PC-9 (cell line): Measurements from ENCODE around the gene CX3CR1. TPM values are rescaled to one million over a fixed set of nuclear protein-coding genes. Genes with fewer than 3 reads are reported as not detected.
"Not testable (repeated sequence)": the region's sequence is repeated elsewhere in the genome, so short reads cannot be mapped to it uniquely, and the experiment has no call there.

Experiments
- BruUV-seq: library from RNA; stranded (reverse); fragments of 400-500 nt; replicated peaks from 2 replicates; lab custom pipeline; 2021; lab: Mats Ljungman, UMichigan
- CTCF ChIA-PET: fragments of 300-600 bp; sonication (Branson Sonifier 250); formaldehyde crosslinking; loops from one replicate; lab custom pipeline; 2022; ENCODE audit warnings: antibody characterized with exemption; lab: Charles Lee
- POLR2A ChIA-PET: fragments of 300-600 bp; sonication (Branson Sonifier 250); formaldehyde crosslinking; loops from one replicate; lab custom pipeline; 2022; ENCODE audit warnings: antibody characterized with exemption; ENCODE audit not compliant: unreplicated experiment; lab: Charles Lee
- DNase-seq, 2 experiments: peaks; one replicate each; pipeline versions ENCODE4 v3.0.0 to v3.0.0-alpha.2; 2015 to 2022; ENCODE audit warnings: mixed read lengths in 1 of 2
- H2AFZ ChIP-seq: fragments of 200-600 bp; sonication (generic); 2 replicates; pipeline ENCODE4 v1.8.1; 2017; ENCODE audit warnings: antibody characterized with exemption
- H3F3A ChIP-seq: fragments of 200-600 bp; sonication (generic); 2 replicates; pipeline ENCODE4 v1.8.1; 2017; ENCODE audit warnings: antibody characterized with exemption, mild to moderate bottlenecking, low read depth; ENCODE audit not compliant: insufficient read depth
- H3K27ac ChIP-seq: fragments of 200-600 bp; sonication (generic); 2 replicates; pipeline ENCODE4 v1.6.1; 2016; ENCODE audit warnings: mixed run types
- H3K27me3 ChIP-seq: fragments of 200-600 bp; sonication (generic); 2 replicates; pipeline ENCODE4 v1.6.1; 2016; ENCODE audit warnings: low read depth, mixed run types; ENCODE audit not compliant: insufficient read depth
- H3K36me3 ChIP-seq: fragments of 200-600 bp; sonication (generic); 2 replicates; pipeline ENCODE4 v1.6.1; 2016; ENCODE audit warnings: low read depth, mixed run types
- H3K4me1 ChIP-seq: fragments of 200-600 bp; sonication (generic); replicated peaks from 2 replicates; pipeline ENCODE4 v1.6.1; 2016; ENCODE audit warnings: mixed run types; ENCODE audit not compliant: insufficient read depth
- H3K4me2 ChIP-seq: fragments of 200-600 bp; sonication (generic); 2 replicates; pipeline ENCODE4 v1.6.1; 2017; ENCODE audit warnings: mixed run types
- H3K4me3 ChIP-seq: fragments of 200-600 bp; sonication (generic); 2 replicates; pipeline ENCODE4 v1.6.1; 2016; ENCODE audit warnings: mixed run types
- H3K79me2 ChIP-seq: fragments of 200-600 bp; sonication (generic); 2 replicates; pipeline ENCODE4 v1.6.1; 2017; ENCODE audit warnings: low read depth, mixed run types
- H3K9me2 ChIP-seq: fragments of 200-600 bp; sonication (generic); 2 replicates; pipeline ENCODE4 v1.8.1; 2017; ENCODE audit warnings: mild to moderate bottlenecking; ENCODE audit not compliant: insufficient read depth
- H3K9me3 ChIP-seq: fragments of 200-600 bp; sonication (generic); 2 replicates; pipeline ENCODE4 v1.8.1; 2016; ENCODE audit warnings: low read depth; ENCODE audit not compliant: insufficient read depth
- H4K20me1 ChIP-seq: fragments of 200-600 bp; sonication (generic); 2 replicates; pipeline ENCODE4 v1.8.1; 2017; ENCODE audit not compliant: insufficient read depth
- CTCF ChIP-seq: fragments of 200-600 bp; sonication (generic); conservative IDR thresholded peaks from 2 replicates; pipeline ENCODE4 v1.6.1; 2017; ENCODE audit warnings: mixed run types, antibody characterized with exemption, mild to moderate bottlenecking, moderate library complexity
- EZH2 ChIP-seq: fragments of 200-600 bp; sonication (generic); IDR thresholded peaks from 2 replicates; pipeline ENCODE4 v1.8.0; 2017; ENCODE audit warnings: antibody characterized with exemption, low read depth
- intact Hi-C: fragments of 100-400 bp; cut with micrococcal nuclease; formaldehyde crosslinking; loops from one replicate; pipeline ENCODE4 v1.10.0; 2022; ENCODE audit not compliant: unreplicated experiment
- total RNA-seq: library from RNA; stranded (reverse); gene quantifications from 2 replicates; pipeline ENCODE4 v1.2.3, GENCODE V29; 2021

CX3CR1 gene
- total RNA-seq, 1 experiment from 2014 or later, result not detected

GRCh38 chr3:39228496-39228895 lies 51.3 kb downstream of the CX3CR1 start:
- Histone ChIP-seq H3K4me2 (no peak overlapping the region), H4K20me1 (no peaks in the 10 kb centered on the region), H3F3A (no peaks in the 10 kb centered on the region), H3K79me2 (no peaks in the 10 kb centered on the region), H3K9me2 (no peaks in the 10 kb centered on the region), H3K27me3 (peaks cover 41% of the 10 kb centered on the region), H3K4me3 (no peak overlapping the region), H3K27ac (no peak overlapping the region), H2AFZ (no peak overlapping the region), H3K4me1 (no peaks in the 10 kb centered on the region), H3K9me3 (no peaks in the 10 kb centered on the region), H3K36me3 (no peaks in the 10 kb centered on the region)
- intact Hi-C loops, result no loop called here
- DNase-seq, result no peak
- ChIA-PET POLR2A (interaction anchor here (0.6 kb wide), 1 partner anchor 419 kb away, joined by 4 read pairs; no protein-coding TSS in a partner anchor), CTCF (interaction anchor here (0.7 kb wide), 2 partner anchors 102 to 341 kb away, joined by 3 to 4 read pairs; no protein-coding TSS in a partner anchor)
- no TSS peak for BruUV-seq
- TF ChIP-seq CTCF (no peak), EZH2 (no peak)

GRCh38 chr3:39227596-39227995 lies 52.2 kb downstream of the CX3CR1 start:
- H3K9me2 ChIP-seq, H3K4me3 ChIP-seq, H3K36me3 ChIP-seq, H3K27ac ChIP-seq, H3F3A ChIP-seq, POLR2A ChIA-PET, H3K9me3 ChIP-seq, H4K20me1 ChIP-seq, H3K4me2 ChIP-seq, H3K79me2 ChIP-seq, H3K4me1 ChIP-seq, H2AFZ ChIP-seq, intact Hi-C loops, BruUV-seq, DNase-seq: not testable (repeated sequence)
- CTCF ChIA-PET, result interaction anchor here (0.7 kb wide), 1 partner anchor 342 kb away, joined by 4 read pairs; no protein-coding TSS in a partner anchor
- peaks cover 35% of the 10 kb centered on the region for H3K27me3 ChIP-seq

GRCh38 chr3:39226106-39226741 lies 53.6 kb downstream of the CX3CR1 start:
- CTCF ChIA-PET, result no interaction called here
- H3K36me3 ChIP-seq, result no peaks in the 10 kb centered on the region
- peaks cover 28% of the 10 kb centered on the region for H3K27me3 ChIP-seq
- no peaks in the 10 kb centered on the region; the same call in 1 of the 2 replicates for H3K9me2 ChIP-seq
- H3K79me2 ChIP-seq, result no peaks in the 10 kb centered on the region
- BruUV-seq, result no TSS peak
- no peaks in the 10 kb centered on the region for H4K20me1 ChIP-seq
- no peak overlapping the region for H3K27ac ChIP-seq
- no peak for DNase-seq
- H3F3A ChIP-seq, result no peaks in the 10 kb centered on the region
- POLR2A ChIA-PET, result no interaction called here
- H3K9me3 ChIP-seq, result no peaks in the 10 kb centered on the region
- H3K4me1 ChIP-seq, result no peaks in the 10 kb centered on the region
- no peak overlapping the region for H2AFZ ChIP-seq
- no peak overlapping the region for H3K4me3 ChIP-seq
- intact Hi-C loops, result no loop called here
- TF ChIP-seq CTCF (no peak), EZH2 (no peak)
- H3K4me2 ChIP-seq, result no peak overlapping the region
